HG02885 (cell line): ENCODE measurements around the gene ARSB.
"Not testable (repeated sequence)": the region's sequence is repeated elsewhere in the genome, so short reads cannot be mapped to it uniquely, and the experiment has no call there.

Experiments
- ATAC-seq: cut with Tn5 transposase; IDR thresholded peaks from one replicate; pipeline ENCODE4 v1.9.1; 2021; ENCODE audit warnings: mild to moderate bottlenecking; ENCODE audit not compliant: unreplicated experiment, poor library complexity

Gene ARSB

GRCh38 chr5:78907255-78907891 lies 77.7 kb downstream of the ARSB start:
- no peak for ATAC-seq

- ATAC-seq, result peak; percentile 65
Measured at GRCh38 chr5:78905084-78905938, 79.8 kb downstream of the ARSB start.

DNA sequence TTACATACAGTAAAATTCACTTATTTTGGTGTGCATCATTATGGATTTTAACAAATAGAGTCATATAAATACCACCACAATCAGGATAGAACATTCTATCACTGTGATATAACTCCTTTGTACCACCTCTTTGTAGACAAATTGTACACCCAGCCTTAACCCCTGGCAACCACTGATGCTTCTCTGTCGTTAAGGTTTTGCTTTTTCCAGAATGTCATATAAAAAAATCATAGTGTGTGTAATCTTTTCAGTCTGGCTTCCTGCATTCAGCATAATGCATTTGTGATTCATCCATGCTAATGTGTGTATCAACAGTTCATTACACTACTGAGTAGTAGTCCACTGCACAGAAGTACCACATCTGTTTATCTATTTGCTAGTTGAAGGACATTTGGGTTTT lies 81.2 kb downstream of the ARSB start:
- ATAC-seq, result no peak

DNA sequence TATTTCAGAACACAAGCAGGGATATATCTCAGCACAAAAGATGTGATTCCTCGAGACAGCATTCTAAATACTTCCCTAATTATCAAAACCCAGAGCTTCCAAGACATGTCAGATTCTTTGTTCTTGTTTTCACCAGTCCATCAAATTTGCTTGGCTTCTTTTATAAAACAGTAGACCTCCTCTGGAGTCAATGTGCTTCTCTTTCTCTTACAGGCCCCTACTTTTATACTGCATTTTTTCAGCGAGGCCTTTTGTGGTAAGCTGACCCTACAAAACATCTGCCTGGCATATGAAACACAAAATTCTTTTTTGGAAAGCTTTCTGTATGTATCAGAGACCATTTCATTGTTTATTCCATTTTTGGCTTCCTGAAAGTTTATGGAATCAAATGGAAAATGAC lies 81.8 kb downstream of the ARSB start:
- ATAC-seq, result no peak

- no peak for ATAC-seq
Measured at GRCh38 chr5:78899922-78900362, 85.2 kb downstream of the ARSB start.

DNA sequence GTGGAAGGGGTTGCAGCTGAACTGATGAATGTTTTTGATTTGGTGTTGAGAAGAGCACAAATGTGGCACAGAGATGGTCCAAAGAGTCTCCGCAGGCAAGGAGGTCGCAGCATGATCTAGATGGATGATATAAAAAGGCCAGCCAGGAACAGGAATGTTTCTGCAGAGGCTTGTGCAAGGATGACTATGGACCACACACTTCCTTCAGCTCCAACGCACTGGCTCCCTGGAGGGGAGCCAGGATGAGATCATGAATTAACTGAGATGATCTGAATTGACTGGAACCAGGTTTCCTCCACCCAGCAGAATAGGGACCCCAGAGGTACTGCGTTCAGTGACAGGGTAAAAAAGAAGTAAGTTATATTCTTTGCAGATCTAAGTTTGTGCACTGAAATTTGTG lies 89.0 kb downstream of the ARSB start:
- ATAC-seq, result no peak

GRCh38 chr5:78895616-78896015 lies 89.5 kb downstream of the ARSB start:
- no peak for ATAC-seq

DNA sequence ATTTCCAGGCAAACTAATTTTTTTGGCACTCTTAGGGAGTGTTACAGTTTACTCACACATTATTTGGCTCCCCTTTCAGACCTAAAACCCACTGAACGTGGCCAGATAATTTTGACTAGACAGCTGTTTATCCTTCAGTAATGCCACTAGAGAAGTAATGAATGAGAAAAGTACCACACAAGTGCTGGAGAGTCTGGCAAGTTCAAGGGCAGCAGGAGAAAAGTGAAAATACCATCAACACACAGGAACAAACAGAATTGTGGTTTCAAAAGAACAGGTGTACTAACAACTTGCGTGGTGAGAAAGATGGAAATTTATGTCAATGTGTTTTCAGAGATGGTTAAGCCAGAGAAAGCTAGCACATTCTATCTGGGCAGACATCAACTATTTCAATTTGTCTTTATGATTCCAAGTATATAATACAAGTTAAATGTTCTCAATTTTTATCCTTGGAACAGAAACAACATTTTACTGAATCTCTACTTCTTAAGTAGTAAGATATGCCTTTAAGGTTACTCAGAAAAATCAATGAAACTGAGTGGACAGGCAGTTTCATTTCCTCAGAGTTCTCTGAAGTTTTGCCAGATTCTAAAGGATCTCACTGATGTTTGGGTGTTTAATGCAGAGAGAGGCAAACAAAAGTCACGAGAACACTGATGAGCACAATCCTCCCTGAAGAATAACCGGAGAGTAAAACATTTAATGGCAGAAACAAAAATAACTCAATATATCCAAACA lies 91.0 kb downstream of the ARSB start:
- no peak for ATAC-seq

DNA sequence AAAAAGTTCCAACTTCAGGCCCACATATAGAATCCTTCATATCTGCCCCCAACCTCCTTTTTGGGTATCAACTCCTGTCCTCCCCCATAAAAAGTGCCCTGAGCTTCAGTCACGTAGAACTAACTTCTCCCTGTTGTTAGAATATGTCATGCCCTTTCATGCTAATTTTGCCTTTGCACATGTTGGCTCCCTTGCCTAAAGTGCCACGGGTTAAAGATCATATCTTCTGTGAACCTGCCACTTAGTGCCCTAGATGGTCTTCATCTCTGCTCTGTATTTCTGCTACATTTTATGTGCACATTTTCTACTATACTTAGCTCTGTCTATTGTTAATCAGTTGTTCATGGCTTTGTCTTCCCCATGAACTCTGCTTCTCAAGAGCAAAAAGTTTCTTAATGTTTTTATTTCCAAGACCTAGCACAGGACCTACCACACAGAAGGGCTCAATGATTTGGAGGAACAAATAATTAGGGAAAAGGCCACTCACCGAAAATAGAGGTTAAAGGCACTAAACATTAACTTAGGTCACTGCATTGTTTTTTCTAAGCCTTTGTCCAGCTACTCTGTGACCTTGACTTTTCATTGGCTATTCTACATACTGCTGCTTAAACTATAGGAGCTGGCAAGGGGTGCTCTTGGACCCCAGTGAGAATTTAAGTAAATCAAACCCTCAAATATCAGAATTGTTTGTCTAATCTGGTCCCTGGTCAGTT lies 94.3 kb downstream of the ARSB start:
- ATAC-seq, result no peak

GRCh38 chr5:78889369-78890140 lies 95.6 kb downstream of the ARSB start:
- ATAC-seq, result no peak

DNA sequence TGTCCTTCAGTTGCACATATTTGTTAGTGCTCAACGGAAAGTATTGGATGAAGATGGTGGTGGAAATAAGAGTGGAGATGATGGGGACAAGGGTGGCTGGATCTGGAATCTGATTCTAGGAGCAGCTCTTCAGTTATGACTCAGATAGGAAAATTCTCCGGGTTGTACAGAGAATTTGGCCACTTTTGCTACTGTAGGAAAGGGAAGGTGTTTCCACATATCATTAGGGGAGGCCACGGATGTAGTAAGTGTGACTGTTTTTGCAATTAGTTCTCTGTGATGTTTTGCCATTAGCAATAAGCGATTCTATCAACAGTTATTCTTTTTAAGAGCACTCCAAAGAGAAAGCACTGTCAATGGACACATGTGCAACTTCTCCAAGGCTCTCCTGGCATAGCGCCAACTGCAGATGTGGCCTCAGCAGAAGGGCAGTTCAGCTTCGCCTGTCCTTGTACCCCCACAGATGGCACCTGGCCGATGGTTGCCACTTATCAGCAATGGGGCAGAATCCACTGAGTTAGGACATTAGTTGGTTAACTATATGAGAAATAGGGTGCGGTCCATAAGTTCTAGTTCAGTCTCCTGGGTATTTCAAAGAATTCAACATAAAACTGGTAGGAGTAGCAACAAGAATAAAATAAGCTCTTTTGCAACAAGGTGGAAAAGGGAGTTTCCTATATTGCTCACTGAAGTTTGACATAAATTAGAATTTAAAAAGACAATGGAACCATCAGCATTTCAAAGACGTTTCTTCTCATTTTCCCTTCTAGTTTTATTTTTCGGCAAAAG lies 96.3 kb downstream of the ARSB start:
- no peak for ATAC-seq

GRCh38 chr5:78887384-78888118 lies 97.6 kb downstream of the ARSB start:
- peak; percentile 97 for ATAC-seq

- ATAC-seq, result no peak
Measured at GRCh38 chr5:78886341-78887230, 98.5 kb downstream of the ARSB start.

- no peak for ATAC-seq
Measured at GRCh38 chr5:78881884-78882283, 103.2 kb downstream of the ARSB start.

DNA sequence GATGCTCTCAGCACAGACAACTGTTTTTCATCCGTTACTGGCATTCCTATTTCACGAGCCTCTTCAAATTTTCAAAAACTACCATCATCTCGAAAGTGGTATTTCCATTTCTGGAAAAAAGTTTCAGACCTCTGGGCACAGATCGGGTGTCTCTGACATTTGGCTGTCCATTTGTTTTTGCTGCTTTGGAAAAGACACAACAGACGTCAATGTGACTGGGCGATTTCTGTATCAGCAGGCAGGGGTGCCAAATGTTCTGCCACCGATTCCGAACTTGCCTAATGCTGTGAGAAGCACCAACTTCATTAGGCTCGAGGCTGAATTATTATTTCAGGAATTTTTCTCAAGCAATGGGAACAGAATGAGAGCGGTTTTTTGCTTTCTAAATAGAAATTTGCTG lies 105.6 kb downstream of the ARSB start:
- ATAC-seq, result no peak

- not testable (repeated sequence) for ATAC-seq
Measured at GRCh38 chr5:78866076-78866475, 119.0 kb downstream of the ARSB start.

DNA sequence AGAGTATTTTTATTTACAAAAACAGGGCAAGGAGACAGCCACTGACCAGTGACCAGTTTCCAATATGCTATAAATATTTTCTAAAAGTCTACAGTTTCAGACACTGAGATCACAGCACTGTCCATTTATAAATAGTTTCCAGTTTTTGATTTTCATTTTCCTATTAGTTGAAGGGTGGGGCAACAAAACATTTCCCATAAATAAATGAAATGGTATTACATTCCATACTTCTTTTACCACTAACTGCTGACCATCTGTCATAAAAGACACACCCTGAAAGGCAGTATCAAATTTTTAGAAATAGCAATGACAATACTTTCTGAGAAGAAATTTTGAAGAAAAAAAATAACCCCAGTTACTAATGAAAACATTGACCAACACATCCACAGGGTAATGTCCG lies 126.7 kb downstream of the ARSB start:
- no peak for ATAC-seq
